Hepatic stellate cell (primary cell): Measurements from ENCODE around the gene TPP2.

Experiments used
- DNase-seq: peaks from one replicate; pipeline ENCODE4 v3.0.0; 2011; ENCODE audit warnings: low spot score

Gene TPP2

GRCh38 chr13:102596147-102597028 is at the start of gene TPP2:
Gene TPP2, plus strand, starts transcription at chr13:102596986. Its CDS starts 53 bp downstream, at chr13:102597039.
- peak; percentile 98 for DNase-seq

GRCh38 chr13:102548811-102549210 is 48.0 kb upstream of the TPP2 start:
- DNase-seq, result no peak

DNA sequence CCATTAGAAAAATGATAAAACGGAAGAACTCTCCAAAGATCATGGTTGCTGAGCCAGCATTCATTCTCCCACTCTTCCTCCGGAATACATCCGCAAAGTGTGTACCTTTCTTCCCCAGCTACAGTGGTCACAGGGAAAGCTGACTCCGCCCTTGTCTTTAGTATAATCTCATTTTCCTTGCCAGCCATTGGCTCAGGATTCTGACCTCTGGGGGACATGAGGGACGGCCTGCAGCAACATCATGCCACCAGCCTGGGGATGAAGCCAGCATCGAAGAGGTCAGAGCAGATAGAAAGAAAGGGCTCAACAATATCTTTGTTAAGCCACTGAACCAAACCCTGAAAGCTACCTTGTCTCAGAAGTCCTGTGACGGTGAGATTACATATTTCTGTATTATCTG is 46.3 kb upstream of the TPP2 start:
- DNase-seq, result no peak

DNA sequence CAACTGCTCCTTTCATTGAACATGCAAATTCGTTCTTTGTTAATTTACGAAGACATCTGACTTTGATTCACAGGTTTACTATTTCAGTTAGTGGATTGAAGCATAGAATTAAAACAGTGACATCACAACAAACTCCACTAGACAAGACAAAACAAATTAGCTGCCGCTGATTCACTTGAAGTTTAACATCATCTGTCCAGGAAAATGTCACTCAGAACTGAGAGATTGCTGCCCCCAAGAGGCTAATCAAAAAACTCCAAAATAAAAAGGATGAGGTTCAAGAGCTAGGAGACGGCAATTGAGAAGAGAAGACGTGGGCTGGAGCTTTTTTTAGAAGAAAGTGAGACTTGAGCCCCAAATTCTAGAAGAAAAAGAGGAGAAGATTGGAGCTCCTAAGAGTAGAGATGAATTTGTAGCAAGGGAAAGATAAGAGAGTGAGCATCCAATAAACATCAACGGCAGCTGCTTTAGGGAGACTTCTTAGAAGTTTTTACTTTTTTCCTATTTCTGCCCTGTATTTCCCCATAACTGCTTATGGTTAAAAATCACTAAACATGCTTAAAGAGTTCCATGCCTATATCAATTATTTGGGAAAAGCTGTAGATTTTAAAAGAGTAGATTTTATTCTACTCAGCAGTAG is 40.8 kb upstream of the TPP2 start:
- peak; percentile 7 for DNase-seq

DNA sequence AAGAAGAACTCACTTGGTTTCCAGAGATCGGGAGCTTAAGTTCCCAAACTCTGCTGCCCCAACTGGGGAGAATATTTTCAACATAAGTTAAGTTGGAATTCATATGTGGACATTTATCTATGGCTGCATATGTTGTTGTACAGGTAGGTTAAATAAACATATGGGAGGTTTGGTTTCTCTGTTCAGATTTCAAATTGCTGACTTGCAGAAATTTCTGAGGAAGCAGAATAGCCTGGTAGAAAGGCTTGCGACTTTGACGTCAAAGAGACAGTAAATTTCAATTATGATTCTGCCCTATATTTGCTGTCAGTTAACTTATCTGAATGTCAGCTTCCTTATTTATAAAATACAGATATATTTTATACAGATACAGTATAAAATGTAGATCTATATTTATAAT is 40.0 kb upstream of the TPP2 start:
- no peak for DNase-seq

- DNase-seq, result no peak
These were observed 38.8 kb upstream of the TPP2 start for GRCh38 chr13:102558029-102558428.

DNA sequence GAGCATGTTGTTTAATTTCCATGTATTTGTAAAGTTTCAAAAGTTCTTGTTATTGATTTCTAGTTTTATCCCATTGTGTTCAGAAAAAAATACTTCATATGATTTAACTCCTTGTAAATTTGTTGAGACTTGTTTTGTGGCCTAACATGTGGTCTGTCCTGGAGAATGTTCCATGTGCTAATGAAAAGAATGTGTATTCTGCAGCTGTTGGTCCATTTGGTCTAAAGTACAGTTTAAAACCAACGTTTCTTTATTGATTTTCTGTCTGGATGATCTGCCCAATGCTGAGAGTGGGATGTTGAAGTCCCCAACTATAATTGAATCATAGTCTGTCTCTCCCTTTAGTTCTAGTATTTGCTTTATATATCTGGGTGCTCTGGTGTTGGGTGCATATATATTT is 34.9 kb upstream of the TPP2 start:
- DNase-seq, result no peak

DNA sequence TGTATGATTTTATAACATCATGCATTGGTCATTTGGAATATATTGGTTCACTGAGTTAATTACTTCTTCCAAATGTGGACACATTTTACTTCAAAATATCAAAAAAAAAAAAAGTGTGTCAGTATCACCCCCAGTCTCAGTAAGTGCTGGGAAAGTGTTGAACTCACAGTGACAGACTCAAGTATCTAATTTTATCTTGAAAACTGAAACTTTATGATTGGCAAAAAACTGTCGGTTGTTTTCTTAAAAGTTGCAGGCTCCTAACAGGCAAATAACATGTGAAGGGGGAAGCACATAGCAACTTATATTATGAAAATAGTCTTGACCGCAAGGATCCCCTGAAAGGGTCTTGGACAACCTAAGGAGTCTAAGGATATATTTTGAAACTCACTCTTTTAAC is 33.5 kb upstream of the TPP2 start:
- no peak for DNase-seq

- no peak for DNase-seq
These were observed 32.2 kb upstream of the TPP2 start for GRCh38 chr13:102564564-102564963.

- DNase-seq, result no peak
These were observed 30.3 kb upstream of the TPP2 start for GRCh38 chr13:102566513-102566912.

DNA sequence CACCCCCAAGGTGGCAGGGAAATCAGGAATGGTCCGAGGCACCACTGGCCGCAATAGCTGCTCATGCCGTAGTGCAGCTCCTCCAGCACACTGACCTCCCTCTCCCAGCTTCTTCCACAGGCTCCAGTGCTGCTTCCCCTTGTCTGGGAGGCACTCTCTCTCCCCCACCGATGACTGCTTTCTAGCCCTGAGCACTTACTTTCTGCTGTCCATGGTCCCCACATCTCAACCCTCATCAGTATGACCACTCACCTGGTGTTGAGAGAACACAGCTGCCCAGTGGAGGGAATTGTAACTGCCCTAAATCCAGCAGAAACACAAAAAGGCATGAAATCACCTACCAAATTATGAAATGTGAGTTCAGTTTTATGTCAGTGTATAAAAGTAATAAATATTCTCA is 28.9 kb upstream of the TPP2 start:
- no peak for DNase-seq

DNA sequence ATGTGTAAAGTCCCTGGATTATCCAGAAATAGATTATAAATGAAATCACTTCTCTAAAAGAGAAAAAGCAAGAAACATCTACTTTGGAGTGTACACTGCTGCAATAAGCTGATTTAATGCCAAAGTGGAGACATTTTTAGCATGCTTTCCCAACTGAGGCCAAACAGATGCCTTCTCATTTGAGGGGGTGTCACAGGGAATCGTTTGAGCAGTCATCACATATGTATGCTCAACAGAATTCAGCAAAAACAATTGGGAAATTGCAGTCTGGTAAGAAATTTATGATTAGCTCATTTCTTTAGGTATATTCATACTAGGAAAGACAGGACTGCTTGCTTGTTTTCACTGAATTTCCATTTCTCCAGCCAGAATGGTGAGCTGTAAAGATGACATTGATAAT is 27.3 kb upstream of the TPP2 start:
- peak; percentile 14 for DNase-seq

DNA sequence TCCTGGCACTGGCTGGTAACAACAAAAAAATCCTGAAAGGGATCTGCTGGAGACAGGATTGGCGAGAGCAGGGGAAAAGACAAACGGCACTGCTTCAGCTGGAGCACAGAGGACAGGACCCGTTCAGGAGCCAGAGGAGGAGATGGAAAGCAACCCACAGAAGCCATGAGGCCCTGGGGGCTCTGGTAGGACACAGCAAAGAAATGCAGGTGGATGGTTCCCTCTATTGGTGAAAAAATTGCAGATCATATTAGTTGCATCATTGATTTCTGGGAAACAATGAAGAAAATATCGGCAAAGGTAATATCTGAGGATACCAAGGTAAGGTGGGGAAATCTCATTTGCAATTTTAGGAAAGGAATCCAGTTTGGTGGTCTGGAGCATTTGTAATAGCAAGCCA is 25.7 kb upstream of the TPP2 start:
- no peak for DNase-seq

GRCh38 chr13:102572323-102572722 is 24.5 kb upstream of the TPP2 start:
- DNase-seq, result no peak

GRCh38 chr13:102580552-102581169 is 16.1 kb upstream of the TPP2 start:
- DNase-seq, result peak; percentile 17

DNA sequence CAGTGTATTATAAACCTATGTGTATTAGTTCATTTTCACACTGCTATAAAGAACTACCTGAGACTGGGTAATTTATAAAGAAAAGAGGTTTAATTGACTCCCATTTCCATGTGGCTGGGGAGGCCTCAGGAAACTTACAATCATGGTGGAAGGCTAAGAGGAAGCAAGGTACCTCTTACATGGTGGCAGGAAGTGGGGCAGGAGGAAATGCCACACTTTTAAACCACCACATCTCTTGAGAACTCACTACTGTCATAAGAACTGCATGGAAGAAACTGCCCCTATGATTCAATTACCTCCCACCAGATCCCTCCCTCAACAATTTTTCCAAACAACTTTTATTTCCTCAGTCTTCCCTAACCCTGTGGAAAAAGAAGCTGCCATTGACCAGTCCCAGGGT is 14.5 kb upstream of the TPP2 start:
- no peak for DNase-seq

DNA sequence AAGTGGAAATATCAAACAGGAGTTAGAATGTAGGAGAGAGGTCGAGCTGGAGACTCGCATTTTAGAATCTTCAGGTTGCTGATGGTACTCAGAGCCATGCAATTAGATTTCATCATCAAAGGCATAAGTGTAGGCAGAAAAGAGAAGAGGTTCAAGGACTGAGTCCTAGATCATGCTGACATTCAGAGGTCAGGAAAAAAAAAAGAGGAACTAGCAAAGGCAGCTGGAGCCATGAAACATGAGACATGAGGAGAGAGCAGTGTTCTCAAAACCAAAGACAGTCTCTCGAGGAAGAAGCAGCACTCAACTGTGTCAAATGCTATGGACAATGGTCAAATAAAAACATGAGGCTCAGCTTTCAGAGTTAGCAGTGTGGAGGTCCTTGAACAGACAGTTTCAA is 12.4 kb upstream of the TPP2 start:
- no peak for DNase-seq

DNA sequence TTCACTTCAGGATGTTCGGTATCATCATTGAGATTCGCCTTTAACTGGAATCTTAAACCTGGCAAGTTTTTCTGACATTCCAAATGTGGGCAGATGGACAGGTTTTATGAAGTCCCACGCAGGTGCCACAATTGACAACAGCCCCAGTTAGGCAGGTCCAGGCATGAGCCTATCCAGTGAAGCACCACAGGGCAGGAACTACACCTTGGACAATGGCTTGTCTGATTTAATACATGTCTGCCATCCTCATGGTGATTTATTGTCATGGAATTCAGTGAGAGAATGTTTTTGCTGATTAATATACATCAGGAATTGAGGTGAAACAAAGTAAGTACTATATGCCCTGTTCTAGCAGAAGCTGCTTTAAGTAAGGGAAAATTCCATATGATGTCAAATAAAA is 10.2 kb upstream of the TPP2 start:
- no peak for DNase-seq

DNA sequence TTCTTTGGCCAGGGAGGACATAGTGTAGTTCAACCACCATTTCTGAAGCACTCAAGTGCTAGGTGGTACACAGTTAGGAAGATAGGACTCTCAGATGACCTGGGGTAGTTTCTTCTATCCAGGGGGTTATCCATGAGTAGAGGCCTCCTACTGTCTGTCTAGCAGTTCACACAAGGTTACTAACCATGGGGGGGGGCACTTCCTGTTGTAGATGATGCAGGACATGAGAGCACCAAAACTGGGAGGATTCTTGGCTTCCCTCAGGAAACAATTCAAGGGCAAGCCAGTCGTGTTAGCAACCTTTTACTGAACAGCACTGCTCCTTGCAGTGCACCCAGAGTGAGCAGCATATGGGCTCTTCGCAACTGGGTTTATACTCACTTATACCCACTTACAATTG is 8.9 kb upstream of the TPP2 start:
- DNase-seq, result no peak

GRCh38 chr13:102589301-102589822 is 7.4 kb upstream of the TPP2 start:
- no peak for DNase-seq

DNA sequence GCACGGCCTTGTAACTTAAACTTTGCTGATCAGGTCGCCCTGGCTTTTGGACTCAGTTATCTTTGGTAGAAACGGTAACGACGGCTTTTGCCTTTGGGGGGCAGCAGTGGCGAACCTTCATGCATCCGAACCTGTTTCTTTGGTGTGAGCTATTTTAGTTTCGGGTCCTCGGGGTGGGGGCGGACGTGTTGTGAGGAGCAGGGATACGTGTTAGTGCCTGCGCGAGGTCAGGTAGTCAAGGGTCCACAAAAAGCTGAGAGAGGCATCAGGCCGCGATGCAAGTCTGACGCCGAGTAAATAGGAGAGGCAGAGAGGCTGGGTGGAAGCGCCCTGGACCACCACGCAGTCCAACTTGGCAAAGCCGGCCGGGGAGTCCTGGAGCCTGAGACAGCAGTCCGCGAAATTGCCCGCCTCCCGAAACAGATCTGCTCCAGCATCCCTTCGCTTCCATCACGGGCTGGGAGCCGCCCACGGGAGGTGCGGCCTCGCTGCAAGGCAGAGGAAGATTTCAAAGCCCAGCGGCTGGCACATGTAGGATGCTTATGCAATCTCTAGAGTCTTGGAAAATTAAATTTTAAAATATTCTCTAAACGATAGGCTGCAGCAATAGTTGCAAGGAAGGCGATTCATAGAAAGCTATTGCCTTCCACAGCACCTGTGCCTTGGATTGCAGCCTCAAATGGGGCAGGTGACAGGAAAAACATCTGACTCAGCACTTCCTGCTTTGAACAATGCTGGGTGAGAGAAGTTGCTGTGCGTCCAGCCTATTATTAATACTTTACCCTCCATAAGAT is 4.6 kb upstream of the TPP2 start:
- DNase-seq, result peak; percentile 48

- no peak for DNase-seq
These were observed 3.3 kb upstream of the TPP2 start for GRCh38 chr13:102593466-102593865.
